Hepatocyte (in vitro differentiated cells): ENCODE results near the gene MYBPC1. TPM values are rescaled to one million over a fixed set of nuclear protein-coding genes. Genes with fewer than 3 reads are reported as not detected.

Experiments used
- DNase-seq: peaks from one replicate; pipeline ENCODE4 v3.0.0-alpha.2; 2016; ENCODE audit warnings: low spot score
- H2AFZ ChIP-seq: fragments of 200-600 bp; sonication (generic); 2 replicates; pipeline ENCODE4 v1.6.0; 2016; ENCODE audit warnings: antibody characterized with exemption, mild to moderate bottlenecking
- H3K27ac ChIP-seq: fragments of 200-600 bp; sonication (generic); 2 replicates; pipeline ENCODE4 v1.5.1; 2016; ENCODE audit warnings: mild to moderate bottlenecking
- H3K27me3 ChIP-seq: fragments of 200-600 bp; sonication (generic); 2 replicates; pipeline ENCODE4 v1.6.1; 2016
- H3K36me3 ChIP-seq: fragments of 200-600 bp; sonication (generic); replicated peaks from 2 replicates; pipeline ENCODE4 v1.5.1; 2016; ENCODE audit warnings: low read depth; ENCODE audit not compliant: insufficient read depth
- H3K4me1 ChIP-seq: fragments of 200-600 bp; sonication (generic); 2 replicates; pipeline ENCODE4 v1.5.1; 2016; ENCODE audit warnings: mild to moderate bottlenecking, moderate library complexity; ENCODE audit not compliant: insufficient read depth
- H3K4me2 ChIP-seq: fragments of 200-600 bp; sonication (generic); 2 replicates; pipeline ENCODE4 v1.6.0; 2016
- H3K4me3 ChIP-seq: fragments of 200-600 bp; sonication (generic); 2 replicates; pipeline ENCODE4 v1.5.1; 2016; ENCODE audit warnings: mild to moderate bottlenecking
- H3K79me2 ChIP-seq: fragments of 200-600 bp; sonication (generic); 2 replicates; pipeline ENCODE4 v1.6.0; 2017; ENCODE audit warnings: mild to moderate bottlenecking
- H3K9me2 ChIP-seq: fragments of 200-600 bp; sonication (generic); replicated peaks from 2 replicates; pipeline ENCODE4 v1.6.0; 2017; ENCODE audit warnings: mild to moderate bottlenecking; ENCODE audit not compliant: insufficient read depth
- H3K9me3 ChIP-seq: fragments of 200-600 bp; sonication (generic); 2 replicates; pipeline ENCODE4 v1.5.1; 2016; ENCODE audit warnings: low read depth, mild to moderate bottlenecking
- H4K20me1 ChIP-seq: fragments of 200-600 bp; sonication (generic); 2 replicates; pipeline ENCODE4 v1.6.0; 2016; ENCODE audit warnings: mild to moderate bottlenecking; ENCODE audit not compliant: insufficient read depth, poor library complexity, severe bottlenecking
- CTCF ChIP-seq: fragments of 200-600 bp; sonication (generic); IDR thresholded peaks from 2 replicates; pipeline ENCODE4 v1.5.1; 2016; ENCODE audit warnings: antibody characterized with exemption, mild to moderate bottlenecking; ENCODE audit not compliant: poor library complexity
- EZH2 ChIP-seq: fragments of 200-600 bp; sonication (generic); IDR thresholded peaks from 2 replicates; pipeline ENCODE4 v1.6.1; 2016; ENCODE audit warnings: antibody characterized with exemption, mild to moderate bottlenecking, borderline replicate concordance
- EZH2phosphoT487 ChIP-seq: fragments of 200-600 bp; sonication (generic); IDR thresholded peaks from one replicate; pipeline ENCODE4 v1.6.1; 2018; ENCODE audit warnings: antibody characterized with exemption, mild to moderate bottlenecking, low read depth, moderate library complexity; ENCODE audit not compliant: unreplicated experiment, severe bottlenecking
- WGBS: methylation state at CpG from one replicate; pipeline ENCODE4 v1.1.6; 2016; ENCODE audit warnings: low lambda C conversion rate; ENCODE audit errors: missing lambda C conversion rate; 5-methylcytosine and 5-hydroxymethylcytosine counted together
- polyA plus RNA-seq: library from polyadenylated mRNA; unstranded; fragments of >200 nt; fragmentation: Nextera tagmentation; extraction: Ambion mirVana; gene quantifications from 2 replicates; pipeline ENCODE4 v1.2.1, GENCODE V29; 2016
- total RNA-seq: library from RNA; depleted of rRNA; stranded (reverse); fragments of >200 nt; gene quantifications from 2 replicates; pipeline ENCODE4 v1.2.3, GENCODE V29; 2014

MYBPC1 gene
- total and polyA plus RNA-seq, 2 experiments from 2014 or later, result 1.7 to 3.4 TPM

GRCh38 chr12:101685092-101685491, 90.3 kb downstream of the MYBPC1 start:
- no peaks in the 10 kb centered on the region for H3K9me3 ChIP-seq
- no peak for DNase-seq
- H3K79me2 ChIP-seq, result no peaks in the 10 kb centered on the region
- H4K20me1 ChIP-seq, result no peaks in the 10 kb centered on the region
- no peaks in the 10 kb centered on the region for H3K36me3 ChIP-seq
- H3K4me2 ChIP-seq, result no peak overlapping the region
- H3K4me1 ChIP-seq, result no peaks in the 10 kb centered on the region
- no peak for TF ChIP-seq EZH2phosphoT487
- H3K27ac ChIP-seq, result no peak overlapping the region
- no peak overlapping the region for H3K4me3 ChIP-seq
- H3K27me3 ChIP-seq, result no peaks in the 10 kb centered on the region
- H3K9me2 ChIP-seq, result no peaks in the 10 kb centered on the region
- H2AFZ ChIP-seq, result no peak overlapping the region
- WGBS, result 82% methylated on average over 1 of the region's 1 CpG

- Histone ChIP-seq H4K20me1 (no peaks in the 10 kb centered on the region), H3K4me3 (no peak overlapping the region), H3K9me2 (no peaks in the 10 kb centered on the region), H3K4me2 (no peak overlapping the region), H2AFZ (no peak overlapping the region), H3K27ac (no peak overlapping the region), H3K4me1 (peaks cover 2% of the 10 kb centered on the region), H3K27me3 (no peaks in the 10 kb centered on the region), H3K9me3 (no peaks in the 10 kb centered on the region), H3K36me3 (no peaks in the 10 kb centered on the region), H3K79me2 (no peaks in the 10 kb centered on the region)
- 88% methylated on average over 1 of the region's 1 CpG for WGBS
- DNase-seq, result no peak
- no peak for TF ChIP-seq CTCF
- TF ChIP-seq EZH2phosphoT487, result no peak
- TF ChIP-seq EZH2, result no peak
Observed at GRCh38 chr12:101686176-101686575, 91.4 kb downstream of the MYBPC1 start.

- no peaks in the 10 kb centered on the region for H3K27me3 ChIP-seq
- H4K20me1 ChIP-seq, result no peaks in the 10 kb centered on the region
- H3K79me2 ChIP-seq, result no peaks in the 10 kb centered on the region
- WGBS, result 63% methylated on average over 3 of the region's 3 CpGs
- no peak overlapping the region for H3K4me2 ChIP-seq
- H3K27ac ChIP-seq, result no peak overlapping the region
- H3K4me1 ChIP-seq, result peaks cover 11% of the 10 kb centered on the region
- no peaks in the 10 kb centered on the region for H3K9me2 ChIP-seq
- H2AFZ ChIP-seq, result no peak overlapping the region
- no peaks in the 10 kb centered on the region for H3K36me3 ChIP-seq
- no peak overlapping the region for H3K4me3 ChIP-seq
- no peaks in the 10 kb centered on the region for H3K9me3 ChIP-seq
- no peak for DNase-seq
- no peak for TF ChIP-seq EZH2
- TF ChIP-seq CTCF, result no peak
- TF ChIP-seq EZH2phosphoT487, result no peak
Observed at GRCh38 chr12:101690544-101691098, 95.8 kb downstream of the MYBPC1 start.

GRCh38 chr12:101691503-101692096, 96.8 kb downstream of the MYBPC1 start:
- H2AFZ ChIP-seq, result no peak overlapping the region
- no peaks in the 10 kb centered on the region for H3K36me3 ChIP-seq
- H4K20me1 ChIP-seq, result no peaks in the 10 kb centered on the region
- H3K4me2 ChIP-seq, result no peak overlapping the region
- no peaks in the 10 kb centered on the region for H3K27me3 ChIP-seq
- 100% methylated on average over 1 of the region's 1 CpG for WGBS
- no peaks in the 10 kb centered on the region for H3K9me3 ChIP-seq
- TF ChIP-seq CTCF (no peak), EZH2phosphoT487 (no peak), EZH2 (no peak)
- no peak for DNase-seq
- H3K79me2 ChIP-seq, result no peaks in the 10 kb centered on the region
- H3K9me2 ChIP-seq, result no peaks in the 10 kb centered on the region
- no peak overlapping the region for H3K27ac ChIP-seq
- H3K4me1 ChIP-seq, result peaks cover 19% of the 10 kb centered on the region
- no peak overlapping the region for H3K4me3 ChIP-seq
